Uterus (tissue), 2 donors: ENCODE results near the gene TOM1.

Experiments
- CTCF ChIP-seq, 4 experiments: fragments of 200-600 bp in 2 of 4; fragments of 450-650 bp in 2 of 4; sonication (generic) in 2 of 4; IDR thresholded peaks; one replicate each; pipeline ENCODE4 v1.5.1; 2016 to 2019; ENCODE audit warnings: antibody characterized with exemption in 4 of 4, mild to moderate bottlenecking in 2 of 4, moderate library complexity in 1 of 4
- POLR2A ChIP-seq, 2 donors: fragments of 450-650 bp; IDR thresholded peaks; one replicate each; pipeline ENCODE4 v1.6.1; 2016; ENCODE audit warnings: antibody characterized with exemption in 2 of 2, mild to moderate bottlenecking in 1 of 2, moderate library complexity in 1 of 2

DNA sequence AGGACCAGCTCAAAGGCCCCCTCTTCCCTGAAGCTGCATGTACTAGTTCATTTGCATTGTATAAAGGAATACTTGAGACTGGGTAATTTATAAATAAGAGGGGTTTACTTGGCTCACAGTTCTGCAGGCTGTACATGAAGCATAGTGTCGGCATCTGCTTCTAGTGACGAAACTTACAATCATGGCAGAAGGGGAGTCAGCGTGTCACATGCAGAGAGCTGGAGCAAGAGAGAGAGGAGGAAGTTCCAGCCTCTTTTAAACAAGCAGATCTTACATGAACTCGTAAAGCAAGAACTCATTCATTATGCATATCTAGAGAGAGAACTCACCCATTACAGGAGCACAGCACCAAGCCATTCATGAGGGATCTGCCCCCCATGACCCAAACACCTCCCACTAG is 49.5 kb upstream of the TOM1 start:
- TF ChIP-seq CTCF (IDR thresholded peaks at IDR 0.05) (no peak), POLR2A (IDR thresholded peaks at IDR 0.05) (no peak)
